Glomerular visceral epithelial cell (primary cell): Measurements from ENCODE around the gene ASRGL1.

Experiments used
- DNase-seq: peaks from one replicate; pipeline ENCODE4 v3.0.0-alpha.2; 2016; ENCODE audit errors: extremely low spot score

ASRGL1 gene

GRCh38 chr11:62393061-62393611 is 55.9 kb downstream of the ASRGL1 start:
- DNase-seq, result peak; percentile 9

GRCh38 chr11:62393735-62394134 is 56.5 kb downstream of the ASRGL1 start:
- DNase-seq, result no peak

GRCh38 chr11:62394825-62395538 is 57.7 kb downstream of the ASRGL1 start:
- peak; percentile 79 for DNase-seq

- DNase-seq, result no peak
Observed at GRCh38 chr11:62395885-62396551, 58.8 kb downstream of the ASRGL1 start.

GRCh38 chr11:62398011-62398994 is 61.1 kb downstream of the ASRGL1 start:
- DNase-seq, result peak; percentile 29

GRCh38 chr11:62399172-62399877 is 62.1 kb downstream of the ASRGL1 start:
- DNase-seq, result no peak

- DNase-seq, result no peak
Observed at GRCh38 chr11:62399878-62400266, 62.6 kb downstream of the ASRGL1 start.

- no peak for DNase-seq
Observed at GRCh38 chr11:62400281-62400680, 63.0 kb downstream of the ASRGL1 start.

GRCh38 chr11:62400760-62401159 is 63.5 kb downstream of the ASRGL1 start:
- DNase-seq, result no peak

- DNase-seq, result no peak
Observed at GRCh38 chr11:62401356-62401755, 64.1 kb downstream of the ASRGL1 start.

GRCh38 chr11:62401811-62402210 is 64.6 kb downstream of the ASRGL1 start:
- no peak for DNase-seq

- no peak for DNase-seq
Observed at GRCh38 chr11:62402226-62402959, 65.1 kb downstream of the ASRGL1 start.

- no peak for DNase-seq
Observed at GRCh38 chr11:62402960-62403730, 65.9 kb downstream of the ASRGL1 start.

- DNase-seq, result no peak
Observed at GRCh38 chr11:62404435-62404834, 67.2 kb downstream of the ASRGL1 start.

GRCh38 chr11:62404901-62405300 is 67.7 kb downstream of the ASRGL1 start:
- DNase-seq, result no peak

GRCh38 chr11:62406034-62406433 is 68.8 kb downstream of the ASRGL1 start:
- DNase-seq, result no peak

- no peak for DNase-seq
Observed at GRCh38 chr11:62409831-62410230, 72.6 kb downstream of the ASRGL1 start.

- DNase-seq, result no peak
Observed at GRCh38 chr11:62410972-62411371, 73.7 kb downstream of the ASRGL1 start.

GRCh38 chr11:62411524-62411923 is 74.3 kb downstream of the ASRGL1 start:
- DNase-seq, result no peak
